Measurements from ENCODE around the gene TERT.

GRCh38 chr5:1336749-1337488 lies 42.1 kb upstream of the TERT start:
- TF ChIP-seq EZH2phosphoT487 (conservative IDR thresholded peaks at IDR 0.05; ENCODE audit: low read length) (no peak), CTCF (IDR thresholded peaks at IDR 0.05; ENCODE audit: insufficient read depth, low read length, poor library complexity, severe bottlenecking) (no peak)
